SK-N-SH (cell line): ENCODE data around the gene AHRR. TPM values are rescaled to one million over a fixed set of nuclear protein-coding genes. Genes with fewer than 3 reads are reported as not detected.

Source experiments
- CTCF ChIA-PET: fragments of 300-600, 350-600 bp; formaldehyde crosslinking; extraction: SDS; loops from one replicate; lab custom pipeline; 2021; lab: Yijun Ruan, JAX
- POLR2A ChIA-PET: fragments of 350-600 bp; sonication (Branson Sonifier 250); formaldehyde crosslinking; extraction: SDS; loops from one replicate; lab custom pipeline; 2020; ENCODE audit warnings: antibody characterized with exemption, inconsistent platforms; lab: Yijun Ruan, JAX
- DNase-seq: peaks from one replicate; pipeline ENCODE4 v3.0.0; 2012
- H2AFZ ChIP-seq: fragments of 200-600 bp; sonication (generic); 2 replicates; pipeline ENCODE4 v1.8.1; 2016; ENCODE audit warnings: antibody characterized with exemption, mild to moderate bottlenecking, low read depth
- H3F3A ChIP-seq: fragments of 200-600 bp; sonication (generic); replicated peaks from 2 replicates; pipeline ENCODE3; 2016; ENCODE audit warnings: antibody characterized with exemption, mild to moderate bottlenecking; ENCODE audit not compliant: insufficient read depth
- H3K27ac ChIP-seq, 2 experiments: fragments of 200-500 bp in 1 of 2; fragments of 200-600 bp in 1 of 2; sonication (Bioruptor generic) in 1 of 2; sonication (generic), shearing (Covaris generic) in 1 of 2; 2 replicates each; pipeline versions ENCODE4 v1.5.1 to v1.6.1; 2014 to 2016; ENCODE audit warnings: low read depth in 2 of 2, inconsistent platforms in 1 of 2, low read length in 1 of 2, mild to moderate bottlenecking in 1 of 2, mixed read lengths in 1 of 2
- H3K27me3 ChIP-seq: fragments of 200-600 bp; sonication (generic), shearing (Covaris generic); 2 replicates; pipeline ENCODE4 v1.6.1; 2016; ENCODE audit warnings: mixed run types; ENCODE audit not compliant: insufficient read depth
- H3K36me3 ChIP-seq, 2 experiments: fragments of 200-500 bp in 1 of 2; fragments of 200-600 bp in 1 of 2; sonication (Bioruptor generic) in 1 of 2; sonication (generic) in 1 of 2; replicated peaks in 1 of 2; 2 replicates each; pipeline versions ENCODE3 to v1.5.1; 2014 to 2016; ENCODE audit warnings: low read length in 1 of 2, mild to moderate bottlenecking in 1 of 2; ENCODE audit not compliant: insufficient read depth in 2 of 2, control insufficient read depth in 1 of 2
- H3K4me1 ChIP-seq, 2 experiments: fragments of 200-500 bp in 1 of 2; fragments of 200-600 bp in 1 of 2; sonication (Bioruptor generic) in 1 of 2; sonication (generic), shearing (Covaris generic) in 1 of 2; 2 replicates each; pipeline versions ENCODE4 v1.5.1 to v1.6.1; 2014 to 2016; ENCODE audit warnings: low read depth in 1 of 2, low read length in 1 of 2, mixed run types in 1 of 2; ENCODE audit not compliant: insufficient read depth in 2 of 2, control insufficient read depth in 1 of 2
- H3K4me2 ChIP-seq: fragments of 200-600 bp; sonication (generic), shearing (Covaris generic); 2 replicates; pipeline ENCODE4 v1.6.1; 2017; ENCODE audit warnings: mixed run types
- H3K4me3 ChIP-seq, 2 experiments: fragments of 200-500 bp in 1 of 2; fragments of 200-600 bp in 1 of 2; sonication (Bioruptor generic) in 1 of 2; sonication (generic), shearing (Covaris generic) in 1 of 2; 2 replicates each; pipeline versions ENCODE4 v1.5.1 to v1.8.1; 2014 to 2016; ENCODE audit warnings: low read depth in 2 of 2, inconsistent platforms in 1 of 2, low read length in 1 of 2, mild to moderate bottlenecking in 1 of 2, mixed read lengths in 1 of 2, moderate library complexity in 1 of 2
- H3K79me2 ChIP-seq: fragments of 200-600 bp; sonication (generic); 2 replicates; pipeline ENCODE4 v1.8.1; 2017; ENCODE audit warnings: mild to moderate bottlenecking; ENCODE audit not compliant: insufficient read depth
- H3K9ac ChIP-seq: fragments of 200-600 bp; sonication (generic); 2 replicates; pipeline ENCODE4 v1.6.1; 2017; ENCODE audit warnings: mixed run types
- H3K9me2 ChIP-seq: fragments of 200-600 bp; sonication (generic); 2 replicates; pipeline ENCODE4 v1.6.1; 2017; ENCODE audit warnings: mixed run types
- H3K9me3 ChIP-seq: fragments of 200-600 bp; sonication (generic); 2 replicates; pipeline ENCODE4 v1.6.1; 2017; ENCODE audit warnings: mixed run types, mild to moderate bottlenecking, moderate library complexity
- H4K20me1 ChIP-seq: fragments of 200-600 bp; sonication (generic); 2 replicates; pipeline ENCODE4 v1.6.1; 2017; ENCODE audit warnings: mild to moderate bottlenecking, mixed run types; ENCODE audit not compliant: insufficient read depth
- ELF1 ChIP-seq: IDR thresholded peaks from 2 replicates; pipeline ENCODE4 v1.4.0; 2012
- FOXJ3 ChIP-seq: sonication (generic); formaldehyde crosslinking; IDR thresholded peaks from 2 replicates; pipeline ENCODE4 v1.5.1; 2020; ENCODE audit warnings: mild to moderate bottlenecking, missing genetic modification reagents
- GATA2 ChIP-seq: sonication (generic); formaldehyde crosslinking; IDR thresholded peaks from 2 replicates; pipeline ENCODE4 v1.5.0; 2020; ENCODE audit warnings: mild to moderate bottlenecking, missing genetic modification reagents
- MEF2A ChIP-seq: IDR thresholded peaks from 2 replicates; pipeline ENCODE4 v1.4.0; 2012; ENCODE audit warnings: low read depth, borderline replicate concordance
- NFIC ChIP-seq: IDR thresholded peaks from 2 replicates; pipeline ENCODE4 v1.4.0; 2012; ENCODE audit warnings: borderline replicate concordance
- POLR2AphosphoS5 ChIP-seq: IDR thresholded peaks from 2 replicates; pipeline ENCODE4 v1.6.1; 2012; ENCODE audit warnings: low read depth, low read length
- RCOR1 ChIP-seq: fragments of 150-350 bp; IDR thresholded peaks from 2 replicates; pipeline ENCODE4 v1.6.1; 2017; ENCODE audit warnings: antibody characterized with exemption, low read length
- RXRA ChIP-seq: IDR thresholded peaks from 2 replicates; pipeline ENCODE4 v1.4.0; 2012; ENCODE audit warnings: low read depth, mild to moderate bottlenecking, borderline replicate concordance
- SIN3A ChIP-seq: IDR thresholded peaks from 2 replicates; pipeline ENCODE4 v1.6.1; 2012; ENCODE audit warnings: low read depth, mild to moderate bottlenecking, low read length, moderate library complexity, borderline replicate concordance
- TAF1 ChIP-seq: IDR thresholded peaks from 2 replicates; pipeline ENCODE4 v1.6.1; 2012; ENCODE audit warnings: low read depth, mild to moderate bottlenecking, low read length, moderate library complexity, borderline replicate concordance
- TEAD4 ChIP-seq: IDR thresholded peaks from 2 replicates; pipeline ENCODE4 v1.4.0; 2012; ENCODE audit warnings: mild to moderate bottlenecking, borderline replicate concordance; ENCODE audit not compliant: insufficient read depth
- WGBS: methylation state at CpG from one replicate; pipeline ENCODE4 v1.1.6; 2017; ENCODE audit warnings: low lambda C conversion rate; 5-methylcytosine and 5-hydroxymethylcytosine counted together
- polyA plus RNA-seq, 3 experiments: library from polyadenylated mRNA; depleted of rRNA; stranded (reverse); fragments of >200 nt; gene quantifications; 2 replicates each; pipeline ENCODE4 v1.2.3, GENCODE V29; 2012
- TF ChIP-seq, protein P1 (sequence below): fragments of 150-350 bp; IDR thresholded peaks from 2 replicates; pipeline ENCODE4 v1.6.1; 2016; ENCODE audit warnings: mild to moderate bottlenecking, low read depth, low read length
- TF ChIP-seq, protein P2 (sequence below): fragments of 150-350 bp; IDR thresholded peaks from 2 replicates; pipeline ENCODE4 v1.6.1; 2017; ENCODE audit warnings: antibody characterized with exemption, low read length, low read depth, borderline replicate concordance
- TF ChIP-seq, protein P3 (sequence below): IDR thresholded peaks from 2 replicates; pipeline ENCODE4; 2012

AHRR gene
- polyA plus RNA-seq, 1 of the 3 experiments (the other 2 are of a cell fraction), result 0.71 TPM

DNA sequence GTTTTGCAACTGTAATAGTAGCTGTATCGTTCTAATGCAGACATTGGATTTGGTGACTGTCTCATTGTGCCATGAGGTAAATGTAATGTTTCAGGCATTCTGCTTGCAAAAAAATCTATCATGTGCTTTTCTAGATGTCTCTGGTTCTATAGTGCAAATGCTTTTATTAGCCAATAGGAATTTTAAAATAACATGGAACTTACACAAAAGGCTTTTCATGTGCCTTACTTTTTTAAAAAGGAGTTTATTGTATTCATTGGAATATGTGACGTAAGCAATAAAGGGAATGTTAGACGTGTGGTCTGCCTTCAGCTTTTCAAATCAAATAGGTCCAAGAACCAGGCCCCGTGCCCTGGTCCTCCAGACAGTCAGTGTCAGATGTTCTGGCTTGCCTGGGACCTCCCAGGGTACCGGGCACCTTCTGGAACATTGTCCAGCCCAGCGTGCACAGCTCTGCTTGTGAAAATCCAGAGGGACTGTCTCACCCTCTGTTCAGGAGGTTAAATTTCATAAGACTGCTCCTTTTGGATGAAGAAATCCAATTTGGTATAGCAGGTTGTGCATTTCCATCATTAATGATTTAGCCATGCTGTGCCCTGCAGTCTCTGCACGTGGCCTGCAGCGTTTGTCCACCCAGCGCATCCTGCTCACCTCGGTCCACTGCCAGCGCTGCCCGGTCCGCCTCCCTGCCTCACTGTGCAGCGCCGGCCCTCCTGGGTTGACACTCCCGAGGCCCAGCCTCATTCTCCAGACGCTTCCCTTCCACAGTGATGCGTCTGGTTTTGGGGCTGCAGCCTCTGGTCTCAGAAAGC is 6.6 kb upstream of the AHRR start (continued):
- no peak for TF ChIP-seq POLR2AphosphoS5
- no peak for TF ChIP-seq GATA2 (CRISPR knock-in tag)
- TF ChIP-seq RCOR1, result no peak
- TF ChIP-seq, protein P1, sequence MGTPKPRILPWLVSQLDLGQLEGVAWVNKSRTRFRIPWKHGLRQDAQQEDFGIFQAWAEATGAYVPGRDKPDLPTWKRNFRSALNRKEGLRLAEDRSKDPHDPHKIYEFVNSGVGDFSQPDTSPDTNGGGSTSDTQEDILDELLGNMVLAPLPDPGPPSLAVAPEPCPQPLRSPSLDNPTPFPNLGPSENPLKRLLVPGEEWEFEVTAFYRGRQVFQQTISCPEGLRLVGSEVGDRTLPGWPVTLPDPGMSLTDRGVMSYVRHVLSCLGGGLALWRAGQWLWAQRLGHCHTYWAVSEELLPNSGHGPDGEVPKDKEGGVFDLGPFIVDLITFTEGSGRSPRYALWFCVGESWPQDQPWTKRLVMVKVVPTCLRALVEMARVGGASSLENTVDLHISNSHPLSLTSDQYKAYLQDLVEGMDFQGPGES, result no peak
- TF ChIP-seq, protein P2, sequence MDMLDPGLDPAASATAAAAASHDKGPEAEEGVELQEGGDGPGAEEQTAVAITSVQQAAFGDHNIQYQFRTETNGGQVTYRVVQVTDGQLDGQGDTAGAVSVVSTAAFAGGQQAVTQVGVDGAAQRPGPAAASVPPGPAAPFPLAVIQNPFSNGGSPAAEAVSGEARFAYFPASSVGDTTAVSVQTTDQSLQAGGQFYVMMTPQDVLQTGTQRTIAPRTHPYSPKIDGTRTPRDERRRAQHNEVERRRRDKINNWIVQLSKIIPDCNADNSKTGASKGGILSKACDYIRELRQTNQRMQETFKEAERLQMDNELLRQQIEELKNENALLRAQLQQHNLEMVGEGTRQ, result no peak
- no peak for TF ChIP-seq NFIC
- no peak for TF ChIP-seq ELF1
- TF ChIP-seq, protein P3, sequence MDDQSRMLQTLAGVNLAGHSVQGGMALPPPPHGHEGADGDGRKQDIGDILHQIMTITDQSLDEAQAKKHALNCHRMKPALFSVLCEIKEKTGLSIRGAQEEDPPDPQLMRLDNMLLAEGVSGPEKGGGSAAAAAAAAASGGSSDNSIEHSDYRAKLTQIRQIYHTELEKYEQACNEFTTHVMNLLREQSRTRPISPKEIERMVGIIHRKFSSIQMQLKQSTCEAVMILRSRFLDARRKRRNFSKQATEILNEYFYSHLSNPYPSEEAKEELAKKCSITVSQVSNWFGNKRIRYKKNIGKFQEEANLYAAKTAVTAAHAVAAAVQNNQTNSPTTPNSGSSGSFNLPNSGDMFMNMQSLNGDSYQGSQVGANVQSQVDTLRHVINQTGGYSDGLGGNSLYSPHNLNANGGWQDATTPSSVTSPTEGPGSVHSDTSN, result no peak
- TF ChIP-seq SIN3A, result no peak

DNA sequence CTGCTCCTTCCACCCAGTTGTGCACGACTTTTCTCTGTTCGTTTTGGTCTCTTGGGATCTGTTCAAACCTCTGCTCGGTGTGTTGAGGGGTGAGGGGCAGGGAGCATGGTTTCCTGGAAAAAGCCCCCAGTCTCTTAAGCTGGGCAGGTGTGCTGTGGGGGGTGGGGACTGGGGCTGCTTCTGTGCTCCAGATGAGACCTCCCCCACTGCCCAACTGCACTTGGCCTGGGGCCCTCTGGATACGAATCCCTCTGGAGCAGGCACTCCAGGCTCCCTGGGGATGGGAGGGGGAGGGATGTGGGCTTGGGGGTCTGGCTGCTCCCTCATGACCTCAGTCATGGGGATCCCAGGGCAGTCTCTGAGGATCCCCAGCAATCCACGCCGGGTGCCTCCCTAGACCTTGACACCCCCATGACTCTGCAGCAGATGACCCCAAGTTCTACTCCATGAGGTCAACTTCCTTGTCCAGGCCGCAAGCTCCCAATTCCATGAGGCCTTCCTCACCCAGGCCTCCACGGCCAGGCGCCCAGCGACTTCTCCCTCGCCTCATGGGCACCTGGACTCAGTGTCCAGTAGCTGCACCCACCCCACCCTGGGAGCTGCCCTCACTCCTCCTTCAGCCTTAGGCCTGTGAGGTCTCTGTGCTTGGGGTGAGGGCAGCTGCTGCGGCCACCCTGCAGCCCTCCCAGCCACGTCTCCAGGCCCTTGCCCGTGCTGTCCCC is 5.9 kb upstream of the AHRR start:
- no peaks in the 10 kb centered on the region for H3K9me2 ChIP-seq
- ChIA-PET CTCF (interaction anchor here (0.7 kb wide), 1 partner anchor 22 kb away, joined by 3 read pairs; no protein-coding TSS in a partner anchor), POLR2A (no interaction called here)
- peaks cover 10% of the 10 kb centered on the region; the same call in 1 of the 2 replicates for H3K27me3 ChIP-seq
- H2AFZ ChIP-seq, result no peak overlapping the region
- TF ChIP-seq ELF1 (no peak), NFIC (no peak), GATA2 (CRISPR knock-in tag) (no peak), TEAD4 (no peak), MEF2A (no peak), SIN3A (no peak), RXRA (no peak), FOXJ3 (CRISPR knock-in tag) (no peak), TAF1 (no peak)
- TF ChIP-seq, protein P1, result no peak
- H4K20me1 ChIP-seq, result peaks cover 57% of the 10 kb centered on the region
- WGBS, result 86% methylated on average over 14 of the region's 14 CpGs
- peaks cover 0 to 4% of the 10 kb centered on the region in 2 experiments; a peak in 1 of 4 replicates for H3K4me1 ChIP-seq
- H3K4me3 ChIP-seq, result no peak overlapping the region
- peaks cover 9% of the 10 kb centered on the region for H3F3A ChIP-seq
- H3K36me3 ChIP-seq, result peaks cover 0 to 46% of the 10 kb centered on the region in 2 experiments
- H3K79me2 ChIP-seq, result peaks cover 23% of the 10 kb centered on the region; the same call in 1 of the 2 replicates
- H3K9ac ChIP-seq, result no peak overlapping the region
- H3K27ac ChIP-seq, result no peak overlapping the region
- no peaks in the 10 kb centered on the region for H3K9me3 ChIP-seq
- H3K4me2 ChIP-seq, result no peak overlapping the region
- DNase-seq, result no peak
